WERI-Rb-1 (cell line): ENCODE measurements around the gene GSTK1.

ENCODE experiments used
- DNase-seq: peaks from one replicate; pipeline ENCODE4 v3.0.0-alpha.2; 2020
- H3K27ac ChIP-seq: fragments of 250-450 bp; sonication (Bioruptor Pico); 2 replicates; pipeline ENCODE4 v1.5.1; 2020; ENCODE audit warnings: mild to moderate bottlenecking, moderate library complexity
- H3K27me3 ChIP-seq: fragments of 250-450 bp; sonication (Bioruptor Pico); 2 replicates; pipeline ENCODE4 v1.5.1; 2021; ENCODE audit warnings: mild to moderate bottlenecking, low read depth, moderate library complexity; ENCODE audit not compliant: insufficient read depth, severe bottlenecking
- H3K36me3 ChIP-seq: fragments of 250-450 bp; sonication (Bioruptor Pico); 2 replicates; pipeline ENCODE4 v1.5.1; 2020; ENCODE audit warnings: mild to moderate bottlenecking, moderate library complexity
- H3K4me3 ChIP-seq: 2 replicates; pipeline ENCODE4 v1.5.1; 2011; ENCODE audit warnings: low read depth, mild to moderate bottlenecking, control low read depth, low read length
- H3K9me3 ChIP-seq: fragments of 250-450 bp; sonication (Bioruptor Pico); 2 replicates; pipeline ENCODE4 v1.5.1; 2021; ENCODE audit warnings: mild to moderate bottlenecking, moderate library complexity; ENCODE audit not compliant: severe bottlenecking
- TF ChIP-seq, protein P1 (sequence below): IDR thresholded peaks from 2 replicates; pipeline ENCODE4 v1.5.1; 2011; ENCODE audit warnings: low read depth, mild to moderate bottlenecking, control low read depth, inconsistent platforms, low read length

Gene GSTK1

DNA sequence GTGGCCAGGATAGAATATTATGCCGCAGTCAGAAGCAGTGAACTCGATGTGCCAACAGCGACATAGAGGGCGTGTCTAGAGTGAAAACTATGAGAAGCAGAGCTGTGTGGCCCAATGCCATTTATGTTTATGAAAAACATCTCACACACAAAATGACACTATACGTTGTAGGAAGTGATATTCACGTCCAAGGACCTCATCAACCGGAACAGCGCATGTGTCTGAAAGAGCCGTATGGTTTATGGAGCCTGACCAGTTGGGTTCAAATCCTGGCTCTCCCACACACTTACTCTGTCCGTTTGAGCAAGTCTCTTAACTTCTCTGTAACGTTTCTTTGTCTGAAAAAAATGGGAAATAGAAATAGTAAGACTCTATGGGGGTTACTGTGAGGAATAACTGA, 20.9 kb upstream of the GSTK1 start:
- H3K27me3 ChIP-seq = no peaks in the 10 kb centered on the region
- H3K9me3 ChIP-seq = peaks cover 2% of the 10 kb centered on the region
- H3K36me3 ChIP-seq = no peaks in the 10 kb centered on the region
- H3K27ac ChIP-seq = no peak overlapping the region
- TF ChIP-seq, protein P1, sequence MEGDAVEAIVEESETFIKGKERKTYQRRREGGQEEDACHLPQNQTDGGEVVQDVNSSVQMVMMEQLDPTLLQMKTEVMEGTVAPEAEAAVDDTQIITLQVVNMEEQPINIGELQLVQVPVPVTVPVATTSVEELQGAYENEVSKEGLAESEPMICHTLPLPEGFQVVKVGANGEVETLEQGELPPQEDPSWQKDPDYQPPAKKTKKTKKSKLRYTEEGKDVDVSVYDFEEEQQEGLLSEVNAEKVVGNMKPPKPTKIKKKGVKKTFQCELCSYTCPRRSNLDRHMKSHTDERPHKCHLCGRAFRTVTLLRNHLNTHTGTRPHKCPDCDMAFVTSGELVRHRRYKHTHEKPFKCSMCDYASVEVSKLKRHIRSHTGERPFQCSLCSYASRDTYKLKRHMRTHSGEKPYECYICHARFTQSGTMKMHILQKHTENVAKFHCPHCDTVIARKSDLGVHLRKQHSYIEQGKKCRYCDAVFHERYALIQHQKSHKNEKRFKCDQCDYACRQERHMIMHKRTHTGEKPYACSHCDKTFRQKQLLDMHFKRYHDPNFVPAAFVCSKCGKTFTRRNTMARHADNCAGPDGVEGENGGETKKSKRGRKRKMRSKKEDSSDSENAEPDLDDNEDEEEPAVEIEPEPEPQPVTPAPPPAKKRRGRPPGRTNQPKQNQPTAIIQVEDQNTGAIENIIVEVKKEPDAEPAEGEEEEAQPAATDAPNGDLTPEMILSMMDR = no peak
- no peak overlapping the region for H3K4me3 ChIP-seq
- no peak for DNase-seq

DNA sequence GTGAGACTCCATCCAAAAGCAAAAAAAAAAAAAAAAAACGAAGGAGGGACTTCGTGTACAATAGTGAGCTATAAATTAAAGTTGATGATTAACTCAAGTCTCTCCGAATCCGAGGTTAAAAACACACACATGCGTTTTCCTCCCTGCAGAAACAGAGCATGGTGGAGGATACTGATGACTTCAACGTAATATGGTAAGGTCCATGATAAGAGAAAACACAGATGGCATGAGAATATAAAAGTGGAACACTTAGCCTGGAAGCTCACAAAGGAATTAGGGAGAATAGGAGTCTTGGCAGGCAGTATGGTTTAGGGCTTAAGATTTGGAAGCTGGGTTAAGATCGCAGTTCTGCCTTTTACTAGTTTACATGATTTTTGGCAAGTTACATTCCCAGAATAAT, 20.1 kb upstream of the GSTK1 start:
- TF ChIP-seq, protein P1 = no peak
- H3K27me3 ChIP-seq = no peaks in the 10 kb centered on the region
- H3K36me3 ChIP-seq = no peaks in the 10 kb centered on the region
- DNase-seq = no peak
- no peak overlapping the region for H3K27ac ChIP-seq
- no peaks in the 10 kb centered on the region for H3K9me3 ChIP-seq
- no peak overlapping the region for H3K4me3 ChIP-seq

DNA sequence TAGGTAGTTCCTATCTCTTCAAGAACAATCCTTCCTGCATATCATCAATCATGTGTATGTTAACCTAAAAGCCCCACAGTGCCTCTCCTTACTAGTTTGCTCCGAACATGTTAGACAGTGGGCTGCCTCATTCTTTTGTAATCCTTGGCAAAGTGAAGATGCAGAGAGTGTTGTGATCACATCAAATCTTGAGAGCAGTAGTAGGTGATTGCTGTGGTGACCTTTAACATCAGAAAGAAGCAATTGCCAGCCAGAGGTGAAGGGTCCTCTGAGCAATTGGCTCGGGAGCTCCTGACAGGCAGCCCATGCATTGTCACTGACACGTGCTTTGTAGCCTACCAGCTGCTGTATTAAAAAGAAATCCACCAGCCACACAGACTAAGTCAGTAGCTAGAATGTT, 19.6 kb upstream of the GSTK1 start:
- Histone ChIP-seq H3K27ac (no peak overlapping the region), H3K27me3 (no peaks in the 10 kb centered on the region), H3K36me3 (no peaks in the 10 kb centered on the region), H3K9me3 (no peaks in the 10 kb centered on the region), H3K4me3 (no peak overlapping the region)
- TF ChIP-seq, protein P1 = no peak
- DNase-seq = no peak

DNA sequence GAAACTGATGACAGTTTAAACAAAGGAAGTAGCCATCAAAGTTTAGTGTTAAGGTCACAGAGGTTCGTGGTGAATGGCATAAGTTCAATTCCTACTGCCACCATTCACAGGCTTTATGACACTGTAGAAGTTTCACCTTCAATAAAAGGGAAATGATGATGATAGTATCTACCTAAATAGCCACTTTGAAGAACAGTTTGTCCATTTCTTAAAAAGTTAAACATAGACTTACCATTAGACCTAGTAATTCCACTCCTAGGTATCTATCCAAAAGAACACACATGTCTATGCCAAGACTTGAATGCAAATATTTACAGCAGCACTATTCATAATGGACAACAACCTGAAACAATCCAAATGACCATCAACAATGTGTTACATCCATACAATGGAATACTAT, 18.9 kb upstream of the GSTK1 start:
- Histone ChIP-seq H3K27ac (no peak overlapping the region), H3K27me3 (no peaks in the 10 kb centered on the region), H3K4me3 (no peak overlapping the region), H3K9me3 (peaks cover 2% of the 10 kb centered on the region), H3K36me3 (no peaks in the 10 kb centered on the region)
- DNase-seq = no peak
- TF ChIP-seq, protein P1 = no peak

DNA sequence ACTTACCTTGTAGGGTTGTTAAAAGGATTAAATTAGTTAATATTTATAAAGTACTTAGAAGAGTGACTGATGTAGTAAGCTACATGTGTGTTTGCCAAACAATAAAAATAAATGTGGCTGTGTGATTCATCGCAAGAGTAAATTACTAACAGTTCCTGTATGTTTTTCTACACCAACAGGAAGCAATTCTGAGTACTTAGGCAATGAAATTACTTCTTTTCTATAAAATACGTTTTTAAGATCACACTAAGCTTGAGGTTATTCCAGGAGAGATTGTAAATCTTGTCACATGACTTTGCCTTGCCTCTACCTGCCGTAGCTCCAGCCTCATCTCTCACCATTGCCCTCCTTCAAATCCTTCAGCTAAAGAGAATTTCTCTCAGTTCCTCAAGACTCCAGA, 18.1 kb upstream of the GSTK1 start:
- Histone ChIP-seq H3K36me3 (no peaks in the 10 kb centered on the region), H3K27me3 (no peaks in the 10 kb centered on the region), H3K9me3 (peaks cover 4% of the 10 kb centered on the region), H3K27ac (no peak overlapping the region), H3K4me3 (no peak overlapping the region)
- DNase-seq = no peak
- TF ChIP-seq, protein P1 = no peak

DNA sequence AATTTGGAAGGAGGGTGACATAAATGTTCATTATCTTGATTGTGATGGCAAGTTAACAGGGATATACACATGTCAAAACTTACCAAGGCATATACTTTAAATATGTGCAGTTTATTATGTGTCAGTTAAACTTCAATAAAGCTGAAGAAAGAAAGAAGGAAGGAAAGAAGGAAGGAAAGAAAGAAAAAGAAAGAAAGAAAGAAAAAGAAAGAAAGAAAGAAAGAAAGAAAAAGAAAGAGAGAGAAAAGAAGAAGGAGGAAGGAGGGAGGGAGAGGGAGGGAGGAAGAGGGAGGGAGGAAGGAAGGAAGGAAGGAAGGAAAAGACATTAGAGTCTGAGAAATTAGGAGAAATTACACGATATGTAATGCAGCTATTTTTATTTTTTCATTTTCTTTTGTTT, 15.9 kb upstream of the GSTK1 start:
- no peak overlapping the region for H3K27ac ChIP-seq
- TF ChIP-seq, protein P1 = no peak
- no peak for DNase-seq
- H3K27me3 ChIP-seq = no peaks in the 10 kb centered on the region
- peaks cover 4% of the 10 kb centered on the region for H3K9me3 ChIP-seq
- no peaks in the 10 kb centered on the region for H3K36me3 ChIP-seq
- H3K4me3 ChIP-seq = no peak overlapping the region
